Omental fat pad (tissue), 4 donors: ENCODE measurements around the gene TMEM200B. TPM values are rescaled to one million over a fixed set of nuclear protein-coding genes. Genes with fewer than 3 reads are reported as not detected.
"Not testable (repeated sequence)": the region's sequence is repeated elsewhere in the genome, so short reads cannot be mapped to it uniquely, and the experiment has no call there.

ENCODE experiments used
- ATAC-seq: fragments of 150-250 bp; one replicate; pipeline ENCODE4 v1.9.1; 2016; ENCODE audit warnings: mild to moderate bottlenecking, moderate library complexity; ENCODE audit not compliant: low FRiP score
- DNase-seq: peaks from one replicate; pipeline ENCODE4 v3.0.0-alpha.2; 2019; ENCODE audit warnings: low spot score
- CTCF ChIP-seq, 3 donors: fragments of 450-650 bp; IDR thresholded peaks; one replicate each; pipeline ENCODE4 v1.5.1; 2016 to 2017; ENCODE audit warnings: antibody characterized with exemption in 3 of 3, mild to moderate bottlenecking in 3 of 3, moderate library complexity in 2 of 3
- total RNA-seq, 4 donors: library from RNA; depleted of rRNA; stranded (reverse); fragments of >200 nt; gene quantifications; one replicate each; pipeline ENCODE4 v1.1.0, GENCODE V29; 2016

TMEM200B gene
- total RNA-seq, 4 donors from 2014 or later = 7.2 to 26.8 (median 9.7) TPM

- ATAC-seq (no peak), DNase-seq (no peak)
- no peak for TF ChIP-seq CTCF (IDR thresholded peaks at IDR 0.05)
These were observed 29.3 kb downstream of the TMEM200B start for GRCh38 chr1:29094433-29094832.

- DNase-seq, ATAC-seq: not testable (repeated sequence)
These were observed 31.0 kb downstream of the TMEM200B start for GRCh38 chr1:29092704-29093103.

- ATAC-seq = no peak
- no peak for DNase-seq
- TF ChIP-seq CTCF (IDR thresholded peaks at IDR 0.05) = no peak
These were observed 32.6 kb downstream of the TMEM200B start for GRCh38 chr1:29090937-29091618.

GRCh38 chr1:29084196-29084521 is 39.5 kb downstream of the TMEM200B start:
- ATAC-seq = no peak
- TF ChIP-seq CTCF (IDR thresholded peaks at IDR 0.05) = no peak
- no peak for DNase-seq

- no peak for DNase-seq
- ATAC-seq = no peak
- no peak for TF ChIP-seq CTCF (IDR thresholded peaks at IDR 0.05)
These were observed 40.1 kb downstream of the TMEM200B start for GRCh38 chr1:29083317-29084195.

GRCh38 chr1:29082519-29082918 is 41.2 kb downstream of the TMEM200B start:
- TF ChIP-seq CTCF (IDR thresholded peaks at IDR 0.05) = no peak
- ATAC-seq (no peak), DNase-seq (no peak)

- ATAC-seq = no peak
- TF ChIP-seq CTCF (IDR thresholded peaks at IDR 0.05) = no peak
These were observed 42.5 kb downstream of the TMEM200B start for GRCh38 chr1:29081201-29081600.

GRCh38 chr1:29079916-29080629 is 43.6 kb downstream of the TMEM200B start:
- not testable (repeated sequence) for DNase-seq, ATAC-seq

More at GRCh38 chr1:29081201-29081600, 42.5 kb downstream of the TMEM200B start:
- DNase-seq = no peak
